Activated CD4-positive, alpha-beta T cell treated with anti-CD3 and anti-CD28 coated beads for 24 hours (primary cell): ENCODE data around the gene SIKE1.
"Not testable (repeated sequence)": the region's sequence is repeated elsewhere in the genome, so short reads cannot be mapped to it uniquely, and the experiment has no call there.

Experiments
- DNase-seq, 2 donors: peaks; one replicate each; pipeline ENCODE4 v3.0.0-alpha.2; 2020; ENCODE audit warnings: low read depth in 2 of 2

Gene SIKE1

DNA sequence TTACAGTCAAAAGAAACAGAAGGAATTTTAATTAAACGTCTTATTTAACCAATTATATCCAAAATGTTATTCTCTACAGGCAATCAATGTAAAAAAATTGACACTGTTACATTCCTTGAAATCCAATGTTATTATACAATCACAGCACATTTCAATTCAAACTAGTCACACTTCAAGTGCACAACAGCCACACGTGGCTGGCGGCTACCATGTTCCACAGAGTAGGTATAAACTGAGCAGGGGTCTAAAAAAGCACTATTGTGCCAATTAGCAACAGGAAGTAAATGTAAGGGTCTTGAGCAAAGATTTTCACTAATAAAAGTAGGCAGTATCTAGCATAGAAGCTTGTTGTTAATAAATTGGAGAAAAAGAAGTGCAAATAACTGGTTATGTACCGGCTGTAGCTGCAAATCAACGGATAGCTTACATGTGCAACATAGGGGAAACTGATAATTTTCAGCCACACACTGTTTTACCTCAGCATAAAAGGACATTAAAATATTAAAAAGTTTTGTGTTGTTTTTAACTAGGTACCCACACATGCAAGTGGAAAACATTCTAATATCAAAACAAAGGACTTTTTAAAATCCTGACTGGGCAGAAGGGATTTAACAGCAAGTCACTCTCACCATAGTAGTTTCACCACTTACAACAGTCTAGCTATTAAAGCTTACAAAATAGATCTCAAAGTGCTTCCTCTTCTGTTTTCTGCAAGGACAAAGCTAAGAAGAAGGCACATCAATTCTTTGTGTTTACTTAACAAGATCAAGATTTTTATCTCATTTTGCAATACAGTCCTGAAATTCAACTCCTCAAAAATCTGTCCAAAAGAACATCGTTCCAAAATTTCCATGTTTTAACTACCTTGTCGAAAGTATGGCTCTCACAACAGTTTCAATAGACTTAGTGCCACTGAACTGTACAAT, 25.2 kb downstream of the SIKE1 start:
- DNase-seq, result no peak

DNA sequence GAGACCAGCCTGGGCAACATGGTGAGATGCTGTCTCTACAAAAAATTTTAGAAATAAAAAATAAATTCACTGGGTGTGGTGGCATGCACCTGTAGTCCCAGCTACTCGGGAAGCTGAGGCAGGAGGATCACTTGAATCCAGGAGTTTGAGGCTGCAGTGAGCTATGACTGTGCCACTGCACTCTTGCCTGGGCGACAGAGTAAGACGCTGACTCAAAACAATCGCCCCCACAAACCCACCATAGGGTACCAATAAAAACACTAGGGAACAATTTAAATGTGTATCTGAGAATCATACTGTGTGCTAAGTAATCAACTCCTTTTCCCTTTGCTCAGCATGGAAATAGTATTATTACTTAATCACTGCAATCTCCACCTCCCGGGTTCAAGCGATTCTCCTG, 26.8 kb downstream of the SIKE1 start:
- not testable (repeated sequence) for DNase-seq

DNA sequence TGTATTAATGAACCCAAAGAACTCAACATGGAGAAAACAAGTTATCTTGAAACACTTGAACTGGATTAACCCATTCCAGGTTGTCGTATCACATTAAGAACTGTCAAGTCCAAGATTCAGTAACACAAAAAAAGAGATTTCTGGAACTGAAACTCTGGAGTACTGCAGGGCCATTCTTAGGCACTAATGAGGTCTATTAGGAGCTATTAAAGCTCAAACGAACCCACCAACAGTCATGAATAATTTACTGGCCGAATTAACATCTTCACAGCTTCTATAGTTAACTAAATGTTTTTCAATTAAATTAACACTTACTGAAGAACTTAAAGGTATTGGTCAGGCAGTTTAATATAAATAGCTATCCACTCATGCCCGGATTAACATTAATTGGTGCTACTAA, 27.3 kb downstream of the SIKE1 start:
- DNase-seq, result no peak

DNA sequence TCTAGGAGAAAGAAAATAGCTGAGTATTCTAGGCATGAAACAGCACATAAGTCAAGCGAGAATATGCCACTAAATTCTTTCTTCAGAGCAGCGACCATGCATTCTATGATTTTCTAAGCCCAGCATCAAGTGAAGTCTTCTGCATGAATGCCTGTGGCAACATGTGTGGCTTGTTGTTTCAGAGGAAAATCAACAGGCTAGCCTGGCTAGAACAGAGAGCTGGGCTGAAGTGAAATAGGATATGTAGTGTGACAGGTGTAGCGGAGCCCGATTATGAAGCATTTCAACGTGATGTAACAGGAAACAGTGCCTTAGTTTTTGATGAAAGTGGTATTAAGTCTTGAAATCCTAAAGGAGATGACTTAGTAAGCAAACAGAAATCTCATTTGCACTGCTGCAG, 29.7 kb downstream of the SIKE1 start:
- no peak for DNase-seq

DNA sequence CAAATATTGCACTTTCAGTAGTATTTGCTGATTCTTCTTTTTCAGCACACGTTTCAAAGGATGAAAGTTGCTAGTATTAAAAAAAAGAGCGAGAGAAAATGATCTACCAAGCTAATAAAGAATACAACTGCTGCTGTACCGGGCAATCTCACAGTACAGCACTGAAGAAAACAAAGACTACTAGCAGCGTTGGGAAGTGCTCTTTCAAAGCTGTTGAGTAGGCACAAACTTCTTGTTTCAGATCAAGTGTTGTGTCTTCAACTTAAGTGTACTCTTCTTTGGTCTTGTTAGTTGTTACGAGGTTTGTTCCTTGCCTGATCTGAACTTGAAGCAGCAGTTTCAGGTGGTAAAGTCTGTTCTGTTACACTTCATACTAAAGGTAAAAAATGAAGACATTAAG, 30.6 kb downstream of the SIKE1 start:
- DNase-seq, result no peak

DNA sequence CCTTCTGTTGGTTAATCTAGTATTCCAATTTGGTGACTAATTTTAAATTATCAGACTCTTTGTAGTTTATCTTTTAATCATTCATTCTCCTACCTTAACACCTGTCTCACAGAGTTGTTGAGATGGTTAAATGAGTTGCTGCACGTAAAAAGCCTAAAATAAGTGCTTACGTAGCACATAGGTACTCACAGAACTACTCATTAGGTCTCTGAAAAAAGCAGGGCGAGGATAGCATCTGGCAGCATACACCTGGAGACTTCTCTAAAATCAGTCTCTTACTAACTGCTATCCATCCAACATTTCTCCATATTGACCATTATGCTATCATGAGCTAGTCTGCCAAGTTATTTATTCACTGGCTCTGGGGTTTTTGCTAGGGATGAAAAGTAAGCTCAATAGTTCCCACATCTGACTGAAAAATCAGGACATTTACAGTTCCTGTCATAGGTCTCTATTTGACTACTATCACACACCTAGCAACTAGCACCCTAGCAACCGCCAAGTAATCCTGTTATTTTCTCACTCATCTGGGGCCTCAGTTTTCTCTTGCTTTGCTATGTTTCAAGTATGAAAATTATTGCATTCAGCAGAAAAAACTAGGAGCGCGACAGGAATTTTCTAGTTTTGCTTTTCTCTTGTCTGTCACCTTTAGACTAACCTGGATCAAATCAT, 33.9 kb downstream of the SIKE1 start:
- no peak for DNase-seq

DNA sequence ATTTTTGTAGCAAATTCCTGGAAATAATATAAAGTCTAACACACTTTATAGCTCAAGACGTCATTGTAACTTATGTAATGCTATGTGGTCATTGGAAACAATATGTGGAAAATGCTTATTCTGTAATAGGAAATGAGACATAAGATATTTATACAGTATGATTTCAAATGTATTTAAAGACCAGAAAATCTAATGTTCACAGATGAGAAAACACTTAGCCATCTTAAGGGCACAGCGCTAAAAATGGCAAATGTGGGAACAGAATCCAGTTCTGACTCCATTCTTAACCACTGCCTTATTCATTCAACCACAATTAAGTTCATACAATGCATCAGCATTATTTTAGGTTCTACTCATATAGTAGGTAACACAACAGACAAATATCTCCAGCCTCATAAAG, 35.2 kb downstream of the SIKE1 start:
- DNase-seq, result no peak

GRCh38 chr1:114741963-114742746, 38.3 kb downstream of the SIKE1 start:
- no peak for DNase-seq

GRCh38 chr1:114740331-114740730, 40.2 kb downstream of the SIKE1 start:
- DNase-seq, result no peak

- DNase-seq, result no peak
Measured at GRCh38 chr1:114737314-114737849, 43.1 kb downstream of the SIKE1 start.

DNA sequence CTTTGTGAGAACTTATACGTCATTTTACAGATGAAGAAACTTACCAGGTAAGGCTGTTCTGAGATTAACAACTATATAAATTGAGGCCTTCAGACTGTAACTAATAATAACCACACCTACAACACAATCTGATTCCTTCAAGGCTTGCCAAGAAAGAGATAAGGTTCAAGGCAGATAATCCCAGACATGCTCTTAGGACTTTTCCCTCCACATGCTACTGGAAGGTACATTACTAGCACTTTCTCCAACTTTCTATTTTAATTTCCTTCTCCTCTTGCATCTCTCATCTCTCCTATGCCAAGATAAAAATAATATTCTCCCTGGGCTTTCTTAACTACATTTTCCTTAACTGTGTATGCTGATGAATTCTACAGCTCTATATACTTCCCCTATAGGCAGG, 45.0 kb downstream of the SIKE1 start:
- DNase-seq, result no peak

- DNase-seq, result no peak
Measured at GRCh38 chr1:114729782-114730181, 50.7 kb downstream of the SIKE1 start.

DNA sequence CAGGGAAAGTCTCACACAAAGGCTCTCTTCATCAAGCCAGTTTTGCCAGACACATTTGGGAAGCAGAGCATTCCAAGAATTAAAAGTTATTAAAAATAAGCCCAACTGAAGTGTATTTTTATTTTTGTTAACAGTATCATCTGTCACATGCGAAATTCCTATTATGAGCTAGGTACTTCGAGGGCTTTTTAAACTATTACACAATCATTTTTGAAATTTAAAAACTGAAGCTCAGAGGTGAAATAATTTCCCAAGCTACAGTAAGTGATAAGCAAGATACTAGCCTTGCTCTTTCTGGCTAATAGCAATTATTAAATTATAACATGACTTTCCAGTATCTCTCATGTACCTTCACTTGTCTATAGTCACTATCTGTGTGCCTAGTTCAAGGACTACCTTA, 51.9 kb downstream of the SIKE1 start:
- no peak for DNase-seq

DNA sequence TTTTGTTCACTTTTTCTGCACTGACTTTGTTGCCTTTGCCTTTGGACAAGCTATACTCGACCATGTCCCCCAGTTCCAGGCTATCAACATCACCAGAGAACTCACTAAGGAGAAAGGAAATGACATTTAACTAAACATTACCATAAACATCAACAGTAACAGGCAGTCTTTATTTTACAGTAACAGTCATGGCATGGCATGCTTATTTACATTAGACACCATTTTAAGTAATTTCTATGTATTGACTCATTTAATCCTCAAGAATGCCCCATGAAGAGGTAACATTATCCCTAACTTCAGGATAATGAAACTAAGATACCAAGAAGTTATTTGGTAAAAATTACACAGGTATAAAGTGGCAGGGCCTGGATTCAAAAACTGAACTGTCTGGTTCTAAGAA, 55.3 kb downstream of the SIKE1 start:
- no peak for DNase-seq

- DNase-seq, result no peak
Measured at GRCh38 chr1:114723915-114724314, 56.6 kb downstream of the SIKE1 start.

- no peak for DNase-seq
Measured at GRCh38 chr1:114723457-114723856, 57.0 kb downstream of the SIKE1 start.

DNA sequence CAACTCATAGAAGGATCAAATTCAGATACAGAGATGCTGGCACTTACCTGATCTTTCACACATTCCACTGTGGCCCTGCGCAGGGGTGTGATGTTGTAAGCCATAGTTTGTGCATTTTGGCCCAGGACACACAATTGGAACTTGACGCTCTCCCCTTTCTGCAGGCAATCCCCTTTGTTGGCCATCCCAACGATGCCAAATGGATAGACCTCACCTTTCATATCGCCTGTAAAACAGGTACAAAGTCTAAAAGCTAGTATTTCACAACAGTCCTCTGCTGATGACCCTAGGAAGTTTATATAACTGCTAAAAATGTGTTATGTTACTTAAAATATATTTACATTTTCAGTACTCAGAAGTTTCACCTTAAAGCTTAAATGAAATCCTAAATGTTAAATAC, 60.0 kb downstream of the SIKE1 start:
- DNase-seq, result no peak
